Measurements from ENCODE around the gene HRH1.

- TF ChIP-seq JUND (CRISPR knock-in tag; IDR thresholded peaks at IDR 0.05) (no peak), ZFP1 (CRISPR knock-in tag; IDR thresholded peaks at IDR 0.05) (no peak), HNRNPLL (IDR thresholded peaks at IDR 0.05; ENCODE audit: low read depth, low read length, poor library complexity, severe bottlenecking) (no peak), ZNF597 (CRISPR knock-in tag; IDR thresholded peaks at IDR 0.05) (no peak)
Observed at GRCh38 chr3:11206953-11207352, 52.7 kb downstream of the HRH1 start.
